HEK293T (cell line): ENCODE results near the gene FHAD1.
A peak's percentile ranks its signal among the peaks of the same experiment; 100 is the strongest.

Source experiments
- CTCF ChIA-PET: fragments of 350-600 bp; formaldehyde crosslinking; extraction: SDS; loops from one replicate; lab custom pipeline; 2021; ENCODE audit warnings: antibody characterized with exemption, inconsistent platforms; lab: Yijun Ruan, JAX
- POLR2A ChIA-PET: fragments of 350-600 bp; formaldehyde crosslinking; extraction: SDS; loops from one replicate; lab custom pipeline; 2020; ENCODE audit warnings: antibody characterized with exemption, inconsistent platforms; lab: Yijun Ruan, JAX
- DNase-seq: peaks from one replicate; pipeline ENCODE4 v3.0.0; 2012; ENCODE audit warnings: mixed read lengths; ENCODE audit errors: extremely low spot score
- ARNT ChIP-seq: fragments of 450-650 bp; IDR thresholded peaks from 2 replicates; pipeline ENCODE4 v1.6.1; 2017; ENCODE audit warnings: mild to moderate bottlenecking
- BHLHE40 ChIP-seq: fragments of 450-650 bp; IDR thresholded peaks from 2 replicates; pipeline ENCODE4 v1.6.1; 2016; ENCODE audit warnings: mild to moderate bottlenecking, moderate library complexity, borderline replicate concordance
- CTBP1 ChIP-seq: fragments of 450-650 bp; IDR thresholded peaks from 2 replicates; pipeline ENCODE4 v1.6.1; 2016; ENCODE audit warnings: borderline replicate concordance
- ELF4 ChIP-seq: fragments of 450-650 bp; IDR thresholded peaks from 2 replicates; pipeline ENCODE4 v1.6.1; 2017; ENCODE audit warnings: antibody characterized with exemption
- FOXA1 ChIP-seq: fragments of 450-650 bp; IDR thresholded peaks from 2 replicates; pipeline ENCODE4 v1.6.1; 2016; ENCODE audit warnings: mild to moderate bottlenecking
- FOXK2 ChIP-seq: fragments of 450-650 bp; IDR thresholded peaks from 2 replicates; pipeline ENCODE4 v1.6.1; 2016; ENCODE audit warnings: mild to moderate bottlenecking
- FOXM1 ChIP-seq: fragments of 450-650 bp; IDR thresholded peaks from 2 replicates; pipeline ENCODE4 v1.6.1; 2017; ENCODE audit warnings: mild to moderate bottlenecking, borderline replicate concordance
- HDGF ChIP-seq: fragments of 450-650 bp; IDR thresholded peaks from 2 replicates; pipeline ENCODE4 v1.6.1; 2017; ENCODE audit warnings: antibody characterized with exemption, borderline replicate concordance
- L3MBTL2 ChIP-seq: fragments of 450-650 bp; conservative IDR thresholded peaks from 2 replicates; pipeline ENCODE4 v1.6.1; 2016; ENCODE audit warnings: mild to moderate bottlenecking
- LEF1 ChIP-seq: fragments of 450-650 bp; IDR thresholded peaks from 2 replicates; pipeline ENCODE4 v1.6.1; 2017; ENCODE audit warnings: mild to moderate bottlenecking, borderline replicate concordance
- NFRKB ChIP-seq: fragments of 450-650 bp; IDR thresholded peaks from 2 replicates; pipeline ENCODE4 v1.6.1; 2016; ENCODE audit warnings: mild to moderate bottlenecking, moderate library complexity
- SP1 ChIP-seq: fragments of 450-650 bp; IDR thresholded peaks from 2 replicates; pipeline ENCODE4 v1.6.1; 2017
- SUZ12 ChIP-seq: fragments of 450-650 bp; IDR thresholded peaks from 2 replicates; pipeline ENCODE4 v1.6.1; 2016; ENCODE audit warnings: mild to moderate bottlenecking
- TARDBP ChIP-seq: fragments of 450-650 bp; IDR thresholded peaks from 2 replicates; pipeline ENCODE4 v1.6.1; 2016
- ZNF384 ChIP-seq: fragments of 450-650 bp; IDR thresholded peaks from 2 replicates; pipeline ENCODE4 v1.6.1; 2016
- TF ChIP-seq, protein P1 (sequence below): fragments of 450-650 bp; IDR thresholded peaks from 2 replicates; pipeline ENCODE4 v1.6.1; 2016

Gene FHAD1

DNA sequence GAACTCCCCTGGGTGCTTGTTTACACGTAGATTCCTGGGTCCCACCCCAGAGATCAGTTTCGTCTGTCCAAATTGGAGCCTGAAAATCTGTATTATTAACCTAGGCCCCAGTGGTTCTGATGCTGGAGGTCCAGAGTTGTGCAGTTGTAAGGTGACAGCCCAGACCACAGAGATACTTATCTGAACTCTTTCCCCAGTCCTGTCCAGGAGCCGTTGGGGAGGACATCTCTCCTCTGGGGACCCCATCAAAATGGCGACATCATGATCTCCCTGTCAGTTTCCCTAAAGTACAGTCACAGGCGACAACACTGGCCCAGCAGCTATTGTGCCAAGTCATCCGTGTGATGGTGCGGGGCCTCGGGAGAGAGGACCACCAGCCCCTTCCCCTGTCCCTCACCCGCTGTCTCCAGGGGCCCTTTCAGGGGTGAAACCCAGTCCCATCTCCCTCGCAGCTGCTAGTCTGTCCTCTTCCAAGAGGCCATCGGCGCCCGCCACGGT, 161.9 kb downstream of the FHAD1 start:
- ChIA-PET CTCF (no interaction called here), POLR2A (no interaction called here)
- TF ChIP-seq, protein P1, sequence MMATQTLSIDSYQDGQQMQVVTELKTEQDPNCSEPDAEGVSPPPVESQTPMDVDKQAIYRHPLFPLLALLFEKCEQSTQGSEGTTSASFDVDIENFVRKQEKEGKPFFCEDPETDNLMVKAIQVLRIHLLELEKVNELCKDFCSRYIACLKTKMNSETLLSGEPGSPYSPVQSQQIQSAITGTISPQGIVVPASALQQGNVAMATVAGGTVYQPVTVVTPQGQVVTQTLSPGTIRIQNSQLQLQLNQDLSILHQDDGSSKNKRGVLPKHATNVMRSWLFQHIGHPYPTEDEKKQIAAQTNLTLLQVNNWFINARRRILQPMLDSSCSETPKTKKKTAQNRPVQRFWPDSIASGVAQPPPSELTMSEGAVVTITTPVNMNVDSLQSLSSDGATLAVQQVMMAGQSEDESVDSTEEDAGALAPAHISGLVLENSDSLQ: no peak
- TF ChIP-seq BHLHE40: no peak
- no peak for TF ChIP-seq LEF1
- TF ChIP-seq SP1: no peak
- no peak for TF ChIP-seq NFRKB
- no peak for TF ChIP-seq ELF4
- no peak for TF ChIP-seq TARDBP
- TF ChIP-seq CTBP1: no peak
- TF ChIP-seq L3MBTL2: no peak
- no peak for TF ChIP-seq FOXK2
- no peak for TF ChIP-seq ARNT
- no peak for TF ChIP-seq FOXM1
- no peak for TF ChIP-seq SUZ12
- no peak for TF ChIP-seq ZNF384
- no peak for TF ChIP-seq HDGF
- no peak for TF ChIP-seq FOXA1
- no peak for DNase-seq

DNA sequence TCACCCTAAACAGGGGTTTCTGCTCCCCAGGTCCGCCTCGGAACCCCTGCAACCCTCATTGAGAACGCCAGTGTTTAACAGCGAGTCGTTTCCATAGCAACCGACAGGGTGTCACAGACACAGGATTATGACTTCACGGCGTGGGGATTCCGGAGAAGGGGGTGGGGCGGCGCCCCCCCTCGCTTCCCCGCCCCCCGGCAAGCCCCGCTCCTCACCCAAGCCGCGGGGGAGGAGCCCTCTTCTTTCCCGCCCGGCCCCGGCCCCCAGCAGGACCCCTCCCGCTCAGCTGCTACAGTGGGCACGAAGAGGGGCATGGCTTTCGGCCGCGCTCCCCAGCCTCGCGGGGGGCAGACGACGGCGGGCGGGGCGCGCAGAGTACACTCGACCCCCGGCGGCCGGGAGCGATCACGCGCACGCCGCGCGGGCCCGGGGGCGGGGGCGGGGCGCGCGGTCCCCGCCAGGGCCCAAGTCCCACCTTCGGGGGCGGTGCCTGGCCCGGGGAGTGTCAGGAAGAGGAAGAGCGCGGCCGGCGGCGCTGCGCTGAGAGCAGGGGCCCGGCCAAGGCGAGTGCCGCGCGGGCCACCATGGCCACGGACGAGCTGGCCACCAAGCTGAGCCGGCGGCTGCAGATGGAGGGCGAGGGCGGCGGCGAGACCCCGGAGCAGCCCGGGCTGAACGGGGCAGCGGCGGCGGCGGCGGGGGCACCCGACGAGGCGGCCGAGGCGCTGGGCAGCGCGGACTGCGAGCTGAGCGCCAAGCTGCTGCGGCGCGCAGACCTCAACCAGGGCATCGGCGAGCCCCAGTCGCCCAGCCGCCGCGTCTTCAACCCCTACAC, 162.6 kb downstream of the FHAD1 start, which contains the start of gene EFHD2:
Gene EFHD2, plus strand, starts transcription at position 501 of the 835 bp plus-strand sequence. Its CDS starts 84 bp downstream, at position 585.
- ChIA-PET CTCF (no interaction called here), POLR2A (no interaction called here)
- peak; percentile 91 for DNase-seq
- no peak for TF ChIP-seq ZNF384
- TF ChIP-seq, protein P1: no peak
- TF ChIP-seq NFRKB: no peak
- no peak for TF ChIP-seq BHLHE40
- no peak; the same call in 1 of the 2 replicates for TF ChIP-seq FOXM1
- no peak for TF ChIP-seq LEF1
- no peak for TF ChIP-seq CTBP1
- TF ChIP-seq FOXK2: no peak
- TF ChIP-seq ELF4: no peak

DNA sequence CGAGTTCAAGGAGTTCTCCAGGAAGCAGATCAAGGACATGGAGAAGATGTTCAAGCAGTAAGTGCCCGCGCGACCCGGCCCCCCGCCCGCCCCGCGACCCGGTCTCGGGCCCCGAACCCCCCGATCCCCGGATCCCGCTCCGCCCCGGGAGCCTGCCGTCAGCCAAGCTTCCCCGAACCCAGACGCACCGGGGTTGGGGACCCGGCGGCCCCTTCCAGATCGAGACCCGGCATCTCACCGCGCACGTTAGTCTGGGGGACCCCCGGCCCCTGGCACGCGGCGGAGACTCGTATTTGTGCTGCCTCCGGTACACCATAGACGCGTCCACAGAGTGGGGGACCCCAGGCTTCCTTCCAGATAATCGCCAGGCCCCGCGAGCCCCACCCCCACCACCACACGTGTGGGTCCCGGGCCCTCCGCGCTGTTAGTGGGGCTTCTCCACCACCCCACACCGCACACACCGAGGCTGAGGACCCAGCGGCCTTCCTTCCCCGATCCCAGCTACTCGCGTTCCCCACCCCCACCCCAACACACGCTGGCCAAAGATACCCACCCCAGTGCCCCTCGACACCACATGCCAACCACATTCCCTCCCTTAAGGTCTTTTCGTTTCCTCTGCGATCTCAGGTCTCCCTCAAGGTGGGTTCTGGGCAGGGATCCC, 163.3 kb downstream of the FHAD1 start:
- no peak for DNase-seq
- POLR2A ChIA-PET: no interaction called here
- CTCF ChIA-PET: no interaction called here
- TF ChIP-seq HDGF (no peak), FOXM1 (no peak), SUZ12 (no peak), TARDBP (no peak), FOXK2 (no peak), CTBP1 (no peak), BHLHE40 (no peak), FOXA1 (no peak), NFRKB (no peak), SP1 (no peak), L3MBTL2 (no peak), LEF1 (no peak), ELF4 (no peak), ZNF384 (no peak)

DNA sequence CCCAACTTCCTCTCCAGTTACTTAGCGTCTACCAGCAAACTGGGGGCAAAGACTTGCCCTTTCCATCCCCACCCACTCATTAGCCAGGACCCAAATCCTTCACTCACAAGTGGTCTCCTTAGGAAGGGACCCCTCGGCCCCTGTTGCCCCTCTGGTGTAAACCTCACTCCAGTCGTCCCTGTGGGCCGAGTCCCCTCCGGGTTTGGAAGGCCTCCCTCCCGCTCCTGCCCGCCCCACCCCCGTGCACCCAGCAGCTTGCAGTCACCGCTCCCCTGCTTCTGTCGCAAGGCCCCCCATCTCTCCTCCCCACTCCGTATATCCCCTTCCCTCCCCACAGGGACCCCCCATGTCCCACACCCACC, 163.8 kb downstream of the FHAD1 start:
- POLR2A ChIA-PET: no interaction called here
- CTCF ChIA-PET: no interaction called here
- TF ChIP-seq, protein P1: no peak
- TF ChIP-seq LEF1: no peak
- no peak for TF ChIP-seq SP1
- TF ChIP-seq ARNT: no peak
- no peak for TF ChIP-seq HDGF
- no peak for TF ChIP-seq SUZ12
- TF ChIP-seq CTBP1: no peak
- no peak for TF ChIP-seq BHLHE40
- TF ChIP-seq FOXA1: no peak
- no peak for TF ChIP-seq ZNF384
- no peak for TF ChIP-seq NFRKB
- TF ChIP-seq ELF4: no peak
- TF ChIP-seq TARDBP: no peak
- no peak for TF ChIP-seq FOXM1
- no peak for TF ChIP-seq FOXK2
- no peak for TF ChIP-seq L3MBTL2
- DNase-seq: no peak

DNA sequence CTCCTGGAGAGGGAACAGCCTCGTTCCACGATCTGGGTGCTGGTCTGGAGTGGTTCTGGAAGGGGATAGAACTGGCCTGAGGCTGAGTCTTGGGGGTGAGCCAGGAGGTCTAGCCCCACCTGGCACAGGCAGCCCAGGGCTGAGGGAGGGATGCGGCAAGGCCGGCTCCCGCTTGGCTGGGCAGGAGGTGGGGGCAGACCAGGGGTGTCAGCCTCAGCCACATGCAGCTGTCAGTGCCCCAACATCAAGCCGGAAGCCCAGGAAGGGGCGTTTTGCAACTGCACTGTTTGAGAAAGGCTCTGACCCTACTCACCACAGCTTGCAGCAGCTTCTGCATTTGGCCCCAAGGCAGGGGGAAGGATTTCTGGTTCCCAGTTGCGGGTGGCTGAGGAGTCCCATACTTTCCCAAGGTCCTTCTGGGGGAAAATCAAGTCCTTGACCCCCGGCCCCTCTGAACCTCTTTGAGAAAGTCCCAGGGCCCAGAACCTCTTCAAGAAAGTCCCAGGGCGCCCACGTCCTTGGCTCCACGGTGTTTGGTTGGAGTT, 164.6 kb downstream of the FHAD1 start:
- POLR2A ChIA-PET: no interaction called here
- CTCF ChIA-PET: interaction anchor here (0.8 to 1.5 kb wide), 2 partner anchors 88 to 253 kb away, joined by 3 read pairs; no protein-coding TSS in a partner anchor
- no peak for DNase-seq

More for the DNA sequence above, 164.6 kb downstream of the FHAD1 start:
- TF ChIP-seq FOXA1 (no peak), FOXK2 (no peak), LEF1 (no peak), SP1 (no peak), ZNF384 (no peak), BHLHE40 (no peak), ELF4 (no peak), ARNT (no peak), CTBP1 (no peak), SUZ12 (no peak), TARDBP (no peak), HDGF (no peak), L3MBTL2 (no peak), NFRKB (no peak), FOXM1 (no peak)
- TF ChIP-seq, protein P1: no peak
